VCaP (cell line): ENCODE measurements around the gene FAM89B.

Source experiments
- H3K27ac ChIP-seq: fragments of 450-650 bp; 2 replicates; pipeline ENCODE4 v1.5.1; 2017
- CTCF ChIP-seq: fragments of 450-650 bp; conservative IDR thresholded peaks from 2 replicates; pipeline ENCODE4 v1.5.1; 2017; ENCODE audit warnings: mild to moderate bottlenecking, moderate library complexity

The FAM89B gene

GRCh38 chr11:65537296-65537597 lies 35.1 kb upstream of the FAM89B start:
- TF ChIP-seq CTCF = no peak
- peak overlapping the region; percentile 98 for H3K27ac ChIP-seq

- peak overlapping the region; percentile 98 for H3K27ac ChIP-seq
- TF ChIP-seq CTCF = no peak
These were observed 34.6 kb upstream of the FAM89B start for GRCh38 chr11:65537620-65538231.

- H3K27ac ChIP-seq = peak overlapping the region; percentile 98
These were observed 34.0 kb upstream of the FAM89B start for GRCh38 chr11:65538232-65538914.

GRCh38 chr11:65538915-65539743 lies 33.2 kb upstream of the FAM89B start:
- H3K27ac ChIP-seq = peak overlapping the region; percentile 98
- no peak for TF ChIP-seq CTCF

More at GRCh38 chr11:65538232-65538914, 34.0 kb upstream of the FAM89B start:
- no peak for TF ChIP-seq CTCF

GRCh38 chr11:65539744-65540289 lies 32.5 kb upstream of the FAM89B start:
- no peak; the same call in none of the 2 replicates for TF ChIP-seq CTCF
- H3K27ac ChIP-seq = peak overlapping the region; percentile 98

GRCh38 chr11:65540290-65541092 lies 31.8 kb upstream of the FAM89B start:
- TF ChIP-seq CTCF = peak; percentile 99

More at GRCh38 chr11:65540290-65541092, 31.8 kb upstream of the FAM89B start:
- peak overlapping the region; percentile 98 for H3K27ac ChIP-seq
